NCI-H748 (cell line): ENCODE measurements around the gene ZNF609.
A peak's percentile ranks its signal among the peaks of the same experiment; 100 is the strongest.

ENCODE experiments used
- DNase-seq: peaks from one replicate; lab custom pipeline; 2025; ENCODE audit not compliant: unreplicated experiment; lab: John Stamatoyannopoulos, UW

Gene ZNF609

GRCh38 chr15:64460206-64460723, at the start of gene ZNF609:
TSS of gene ZNF609 (plus strand) at chr15:64460578. CDS start at chr15:64499420, 38,842 bp downstream.
- DNase-seq = peak; percentile 75

GRCh38 chr15:64412216-64412615, 48.2 kb upstream of the ZNF609 start:
- no peak for DNase-seq

- DNase-seq = no peak
These were observed 37.7 kb upstream of the ZNF609 start for GRCh38 chr15:64422697-64423096.

GRCh38 chr15:64423970-64424369, 36.4 kb upstream of the ZNF609 start:
- no peak for DNase-seq

- DNase-seq = no peak
These were observed 35.2 kb upstream of the ZNF609 start for GRCh38 chr15:64425221-64425620.

GRCh38 chr15:64426845-64427465, 33.4 kb upstream of the ZNF609 start:
- DNase-seq = peak; percentile 10

GRCh38 chr15:64429448-64429847, 30.9 kb upstream of the ZNF609 start:
- DNase-seq = no peak

GRCh38 chr15:64430000-64430735, 30.2 kb upstream of the ZNF609 start:
- peak; percentile 2 for DNase-seq

- no peak for DNase-seq
These were observed 22.4 kb upstream of the ZNF609 start for GRCh38 chr15:64437982-64438381.

- no peak for DNase-seq
These were observed 21.5 kb upstream of the ZNF609 start for GRCh38 chr15:64438653-64439447.

- no peak for DNase-seq
These were observed 18.5 kb upstream of the ZNF609 start for GRCh38 chr15:64441852-64442251.

- no peak for DNase-seq
These were observed 17.4 kb upstream of the ZNF609 start for GRCh38 chr15:64443016-64443415.

- DNase-seq = no peak
These were observed 16.4 kb upstream of the ZNF609 start for GRCh38 chr15:64443747-64444621.

GRCh38 chr15:64444836-64445235, 15.5 kb upstream of the ZNF609 start:
- DNase-seq = no peak

- no peak for DNase-seq
These were observed 12.7 kb upstream of the ZNF609 start for GRCh38 chr15:64447536-64448315.

- DNase-seq = no peak
These were observed 7.2 kb upstream of the ZNF609 start for GRCh38 chr15:64452988-64453688.

- DNase-seq = no peak
These were observed 6.7 kb upstream of the ZNF609 start for GRCh38 chr15:64453689-64454037.

GRCh38 chr15:64454282-64454681, 6.1 kb upstream of the ZNF609 start:
- DNase-seq = no peak

- DNase-seq = no peak
These were observed 4.4 kb upstream of the ZNF609 start for GRCh38 chr15:64455961-64456371.
